Measurements from ENCODE around the gene SEC61A1.

- TF ChIP-seq POLR2A (IDR thresholded peaks at IDR 0.05; ENCODE audit: low read length) (no peak), GATA1 (IDR thresholded peaks at IDR 0.05; ENCODE audit: low read depth, low read length) (no peak)
Measured at GRCh38 chr3:128067489-128067888, 15.3 kb downstream of the SEC61A1 start.
